GM12878 (cell line): ENCODE results near the gene SELP. TPM values are rescaled to one million over a fixed set of nuclear protein-coding genes. Genes with fewer than 3 reads are reported as not detected.

Source experiments
- ATAC-seq: fragments of 200-7000 bp; cut with Tn5 transposase; 3 replicates; pipeline ENCODE4 v1.9.1; 2020; ENCODE audit warnings: mild to moderate bottlenecking, moderate library complexity
- BruUV-seq: library from RNA; stranded (reverse); fragments of 400-500 nt; replicated peaks from 2 replicates; lab custom pipeline; 2021; lab: Mats Ljungman, UMichigan
- CTCF ChIA-PET: fragments of 300-600 bp; sonication (Branson Sonifier 250); formaldehyde crosslinking; extraction: SDS; loops from one replicate; lab custom pipeline; 2021; ENCODE audit warnings: inconsistent platforms; lab: Yijun Ruan, JAX
- POLR2A ChIA-PET: fragments of 350-600 bp; formaldehyde crosslinking; extraction: SDS; loops from one replicate; lab custom pipeline; 2021; ENCODE audit warnings: inconsistent platforms; lab: Charles Lee
- RAD21 ChIA-PET: fragments of 300-600 bp; sonication (Branson Sonifier 250); formaldehyde crosslinking; loops from one replicate; lab custom pipeline; 2023; ENCODE audit warnings: antibody characterized with exemption; ENCODE audit not compliant: unreplicated experiment; lab: Charles Lee
- SMC1A ChIA-PET: fragments of 300-600 bp; sonication (Branson Sonifier 250); formaldehyde crosslinking; loops from one replicate; lab custom pipeline; 2023; ENCODE audit not compliant: unreplicated experiment, uncharacterized antibody; lab: Charles Lee
- DNase-seq: peaks from one replicate; pipeline ENCODE4 v3.0.0-alpha.2; 2011; ENCODE audit warnings: low read depth, low spot score
- FAIRE-seq: peaks from 3 replicates; lab custom pipeline; 2011; peaks lifted over from hg19 to GRCh38; lab: Jason Lieb, UNC
- H2AFZ ChIP-seq: 2 replicates; pipeline ENCODE4 v1.6.0; 2011; ENCODE audit warnings: low read depth, low read length, control low read depth; ENCODE audit not compliant: control insufficient read depth
- H3K27ac ChIP-seq: 2 replicates; pipeline ENCODE4 v1.5.1; 2011; ENCODE audit warnings: control low read depth; ENCODE audit not compliant: control insufficient read depth, insufficient read depth
- H3K27me3 ChIP-seq, 2 experiments: replicated peaks in 1 of 2; 2 replicates each; pipeline versions ENCODE4 v1.6.0 to v1.6.1; 2011; ENCODE audit warnings: low read length in 1 of 2; ENCODE audit not compliant: control insufficient read depth in 2 of 2, insufficient read depth in 2 of 2
- H3K36me3 ChIP-seq, 2 experiments: 2 replicates each; pipeline ENCODE4 v1.5.1; 2011; ENCODE audit warnings: low read length in 1 of 2; ENCODE audit not compliant: control insufficient read depth in 2 of 2, insufficient read depth in 2 of 2
- H3K4me1 ChIP-seq: 2 replicates; pipeline ENCODE4 v1.6.1; 2011; ENCODE audit warnings: mild to moderate bottlenecking, low read length, moderate library complexity, mixed read lengths; ENCODE audit not compliant: control insufficient read depth, insufficient read depth
- H3K4me2 ChIP-seq: 2 replicates; pipeline ENCODE4 v1.6.0; 2011; ENCODE audit warnings: control low read depth; ENCODE audit not compliant: control insufficient read depth, insufficient read depth
- H3K4me3 ChIP-seq: fragments of 200-600 bp; sonication (generic); 2 replicates; pipeline ENCODE4 v1.5.1; 2016
- H3K79me2 ChIP-seq: 2 replicates; pipeline ENCODE4 v1.6.0; 2011; ENCODE audit warnings: low read length; ENCODE audit not compliant: control insufficient read depth, insufficient read depth
- H3K9ac ChIP-seq: 2 replicates; pipeline ENCODE4 v1.8.0; 2011; ENCODE audit warnings: low read length, control low read depth, mixed read lengths; ENCODE audit not compliant: control insufficient read depth, insufficient read depth
- H3K9me3 ChIP-seq: replicated peaks from 3 replicates; pipeline ENCODE4 v1.5.1; 2011; ENCODE audit warnings: mild to moderate bottlenecking, low read length; ENCODE audit not compliant: control insufficient read depth, insufficient read depth
- H4K20me1 ChIP-seq: 2 replicates; pipeline ENCODE4 v1.6.0; 2011; ENCODE audit not compliant: control insufficient read depth, insufficient read depth
- ESRRA ChIP-seq: IDR thresholded peaks from 2 replicates; pipeline ENCODE4 v1.6.1; 2012; ENCODE audit warnings: mild to moderate bottlenecking, low read length, improper control_type of control experiment
- MYB ChIP-seq: fragments of 150-350 bp; IDR thresholded peaks from 2 replicates; pipeline ENCODE4 v1.6.1; 2014; ENCODE audit warnings: mild to moderate bottlenecking, low read depth, low read length, borderline replicate concordance
- POU2F2 ChIP-seq: IDR thresholded peaks from 3 replicates; pipeline ENCODE4 v1.6.1; 2011; ENCODE audit warnings: low read depth, mild to moderate bottlenecking, low read length, borderline replicate concordance
- RAD51 ChIP-seq: fragments of 450-650 bp; IDR thresholded peaks from 2 replicates; pipeline ENCODE4 v1.6.1; 2016; ENCODE audit warnings: moderate library complexity, mild to moderate bottlenecking, inconsistent platforms
- SMAD5 ChIP-seq: IDR thresholded peaks from 2 replicates; pipeline ENCODE4 v1.6.1; 2016; ENCODE audit warnings: antibody characterized with exemption, low read depth
- SMARCA5 ChIP-seq: fragments of 450-650 bp; IDR thresholded peaks from 2 replicates; pipeline ENCODE4 v1.6.1; 2017; ENCODE audit warnings: mild to moderate bottlenecking
- ZNF687 ChIP-seq: fragments of 450-650 bp; IDR thresholded peaks from 2 replicates; pipeline ENCODE4 v1.6.1; 2017; ENCODE audit warnings: mild to moderate bottlenecking, moderate library complexity
- WGBS: methylation state at CpG from one replicate; pipeline ENCODE4 v1.1.6; 2016; ENCODE audit warnings: low lambda C conversion rate; ENCODE audit not compliant: insufficient replicate concordance, insufficient coverage; ENCODE audit errors: missing lambda C conversion rate; 5-methylcytosine and 5-hydroxymethylcytosine counted together
- in situ Hi-C: fragments of 300-500 bp; cut with MboI; formaldehyde crosslinking; loops from 9 replicates; pipeline ENCODE4 v1.14.3; 2018; ENCODE audit warnings: mixed read lengths
- intact Hi-C: fragments of 100-400 bp; cut with micrococcal nuclease; formaldehyde crosslinking; loops from one replicate; pipeline ENCODE4 v1.14.2; 2022; ENCODE audit not compliant: unreplicated experiment
- polyA plus RNA-seq, 11 experiments: library from polyadenylated mRNA; depleted of rRNA in 4 of 11; unstranded in 6 of 11; stranded (reverse) in 5 of 11; fragments of >200 nt; fragmentation: Nextera tagmentation in 4 of 11; fragmentation: Illumina TruSeq in 1 of 11; extraction: Ambion mirVana in 4 of 11; extraction: Trizol in 1 of 11; gene quantifications; 1 replicate in 1 of 11; 2 replicates in 10 of 11; pipeline versions ENCODE4 v1.2.1 to v1.2.3, GENCODE V29; 2011 to 2016; ENCODE audit warnings: inconsistent platforms in 2 of 11, missing spikeins in 2 of 11, low read depth in 1 of 11
- total RNA-seq, 4 experiments: library from RNA; depleted of rRNA in 3 of 4; stranded (reverse); fragments of >200 nt in 3 of 4; fragmentation: Illumina TruSeq in 1 of 4; extraction: Trizol in 1 of 4; gene quantifications; 2 replicates each; pipeline versions ENCODE4 v1.2.1 to v1.2.3, GENCODE V29; 2013 to 2021

SELP gene
- total and polyA plus RNA-seq, 10 of the 15 experiments (the other 5 are each of a cell fraction or from before 2014, with no cell fraction given) = 0.04 to 0.23 (median 0.06) TPM; not detected in 7

DNA sequence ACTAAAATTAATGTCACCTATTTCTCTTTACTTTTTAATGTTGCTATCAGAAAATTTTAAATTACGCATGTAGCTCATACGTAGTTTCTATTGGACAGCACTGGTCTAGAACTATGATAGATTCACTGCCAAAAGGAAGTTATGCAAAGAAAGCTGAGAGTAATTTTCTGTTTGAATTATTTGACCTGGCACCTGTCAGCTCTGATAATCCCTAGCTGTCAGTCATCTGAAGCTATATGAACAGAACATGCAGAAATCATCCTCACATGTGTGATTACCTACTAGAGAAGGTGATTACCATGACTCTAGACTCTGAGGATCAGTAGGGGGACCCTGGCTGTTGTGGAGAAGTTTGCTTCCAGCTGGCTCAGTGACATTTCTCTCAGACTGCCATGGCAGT is 84.5 kb downstream of the SELP start:
- CTCF ChIA-PET = interaction anchor here (0.7 to 3.9 kb wide), 23 partner anchors 10 to 1311 kb away, joined by 3 to 27 read pairs (median 4); partner anchors contain the start of gene F5
- BruUV-seq = no TSS peak
- Histone ChIP-seq H3K36me3 (no peaks in the 10 kb centered on the region), H4K20me1 (no peaks in the 10 kb centered on the region), H3K4me1 (no peaks in the 10 kb centered on the region), H3K27ac (no peak overlapping the region), H3K27me3 (no peaks in the 10 kb centered on the region), H3K9me3 (no peaks in the 10 kb centered on the region), H2AFZ (no peak overlapping the region), H3K4me3 (no peak overlapping the region), H3K4me2 (no peak overlapping the region), H3K9ac (no peak overlapping the region), H3K79me2 (no peaks in the 10 kb centered on the region)
- no peak for ATAC-seq
- POLR2A ChIA-PET = no interaction called here
- SMC1A ChIA-PET = interaction anchor here (0.9 to 3.6 kb wide), 12 partner anchors 9 to 1106 kb away, joined by 3 to 26 read pairs (median 6); no protein-coding TSS in a partner anchor
- WGBS = 43% methylated on average over 2 of the region's 2 CpGs
- DNase-seq = no peak
- in situ Hi-C loops = loop anchor here (5.0 to 10.0 kb wide), 2 partner anchors 73 to 1101 kb away; no protein-coding TSS in a partner anchor
- RAD21 ChIA-PET = interaction anchor here (1.1 to 4.8 kb wide), 7 partner anchors 19 to 1203 kb away, joined by 3 to 29 read pairs (median 6); partner anchors contain the start of gene SLC19A2
- intact Hi-C loops = loop anchor here (5.0 kb wide), 1 partner anchor 178 kb away; the partner anchor contains the start of genes BLZF1 and NME7
- TF ChIP-seq ZNF687 = no peak
- TF ChIP-seq RAD51 = no peak
- TF ChIP-seq POU2F2 = no peak
- no peak for TF ChIP-seq ESRRA
- no peak for TF ChIP-seq SMARCA5
- no peak for TF ChIP-seq SMAD5
- no peak for TF ChIP-seq MYB
- FAIRE-seq = no peak
